Effector memory CD4-positive, alpha-beta T cell (primary cell): ENCODE results near the gene LEP.

ENCODE experiments used
- DNase-seq, 3 donors: peaks; one replicate each; pipeline ENCODE4 v3.0.0-alpha.2; 2020
- H3K27ac ChIP-seq: 2 replicates; pipeline ENCODE4 v1.7.0; 2013; ENCODE audit warnings: mild to moderate bottlenecking, low read length, moderate library complexity; ENCODE audit not compliant: insufficient read depth, poor library complexity, severe bottlenecking
- H3K27me3 ChIP-seq: replicated peaks from 2 replicates; pipeline ENCODE4 v1.7.0; 2013; ENCODE audit warnings: mild to moderate bottlenecking, low read length; ENCODE audit not compliant: insufficient read depth, control insufficient read depth, poor library complexity, severe bottlenecking
- H3K36me3 ChIP-seq: 2 replicates; pipeline ENCODE4 v1.7.0; 2013; ENCODE audit warnings: mild to moderate bottlenecking, low read length, moderate library complexity; ENCODE audit not compliant: control insufficient read depth, insufficient read depth
- H3K4me1 ChIP-seq: 2 replicates; pipeline ENCODE4 v1.7.0; 2013; ENCODE audit warnings: low read length, mild to moderate bottlenecking; ENCODE audit not compliant: control insufficient read depth, insufficient read depth, poor library complexity, severe bottlenecking
- H3K4me3 ChIP-seq: 2 replicates; pipeline ENCODE4 v1.7.0; 2013; ENCODE audit warnings: low read length, low read depth, mild to moderate bottlenecking; ENCODE audit not compliant: insufficient read depth, poor library complexity, severe bottlenecking
- H3K9me3 ChIP-seq: 2 replicates; pipeline ENCODE4 v1.7.0; 2013; ENCODE audit warnings: mild to moderate bottlenecking, low read length, moderate library complexity; ENCODE audit not compliant: control insufficient read depth

LEP gene

GRCh38 chr7:128260069-128260795, 19.2 kb downstream of the LEP start:
- Histone ChIP-seq H3K36me3 (no peaks in the 10 kb centered on the region), H3K27me3 (no peaks in the 10 kb centered on the region), H3K4me3 (no peak overlapping the region), H3K9me3 (no peaks in the 10 kb centered on the region), H3K27ac (no peak overlapping the region), H3K4me1 (no peaks in the 10 kb centered on the region)
- no peak for DNase-seq

- H3K4me1 ChIP-seq, result no peaks in the 10 kb centered on the region
- H3K27me3 ChIP-seq, result no peaks in the 10 kb centered on the region
- DNase-seq, result no peak
- no peaks in the 10 kb centered on the region for H3K36me3 ChIP-seq
- H3K9me3 ChIP-seq, result no peaks in the 10 kb centered on the region
- H3K27ac ChIP-seq, result no peak overlapping the region
- H3K4me3 ChIP-seq, result no peak overlapping the region
Observed at GRCh38 chr7:128262273-128263028, 21.4 kb downstream of the LEP start.

GRCh38 chr7:128263420-128263819, 22.3 kb downstream of the LEP start:
- Histone ChIP-seq H3K27me3 (no peaks in the 10 kb centered on the region), H3K4me1 (no peaks in the 10 kb centered on the region), H3K36me3 (no peaks in the 10 kb centered on the region), H3K27ac (no peak overlapping the region), H3K9me3 (no peaks in the 10 kb centered on the region), H3K4me3 (no peak overlapping the region)
- no peak for DNase-seq

GRCh38 chr7:128264477-128264876, 23.4 kb downstream of the LEP start:
- Histone ChIP-seq H3K36me3 (no peaks in the 10 kb centered on the region), H3K9me3 (no peaks in the 10 kb centered on the region), H3K4me1 (no peaks in the 10 kb centered on the region), H3K4me3 (no peak overlapping the region), H3K27me3 (no peaks in the 10 kb centered on the region), H3K27ac (no peak overlapping the region)
- no peak for DNase-seq

GRCh38 chr7:128265156-128265905, 24.3 kb downstream of the LEP start:
- Histone ChIP-seq H3K36me3 (no peaks in the 10 kb centered on the region), H3K4me1 (no peaks in the 10 kb centered on the region), H3K27ac (no peak overlapping the region), H3K27me3 (no peaks in the 10 kb centered on the region), H3K9me3 (no peaks in the 10 kb centered on the region), H3K4me3 (no peak overlapping the region)
- DNase-seq, result no peak

GRCh38 chr7:128265906-128266300, 24.8 kb downstream of the LEP start:
- Histone ChIP-seq H3K27me3 (no peaks in the 10 kb centered on the region), H3K4me1 (no peaks in the 10 kb centered on the region), H3K27ac (no peak overlapping the region), H3K9me3 (no peaks in the 10 kb centered on the region), H3K36me3 (no peaks in the 10 kb centered on the region), H3K4me3 (no peak overlapping the region)
- no peak for DNase-seq

GRCh38 chr7:128266529-128266882, 25.4 kb downstream of the LEP start:
- Histone ChIP-seq H3K4me3 (no peak overlapping the region), H3K4me1 (no peaks in the 10 kb centered on the region), H3K27ac (no peak overlapping the region), H3K27me3 (no peaks in the 10 kb centered on the region), H3K9me3 (no peaks in the 10 kb centered on the region), H3K36me3 (no peaks in the 10 kb centered on the region)
- no peak for DNase-seq

GRCh38 chr7:128266883-128267594, 26.0 kb downstream of the LEP start:
- Histone ChIP-seq H3K4me3 (no peak overlapping the region), H3K27ac (no peak overlapping the region), H3K9me3 (no peaks in the 10 kb centered on the region), H3K27me3 (no peaks in the 10 kb centered on the region), H3K4me1 (no peaks in the 10 kb centered on the region), H3K36me3 (no peaks in the 10 kb centered on the region)
- DNase-seq, result no peak

- no peaks in the 10 kb centered on the region for H3K36me3 ChIP-seq
- H3K4me1 ChIP-seq, result no peaks in the 10 kb centered on the region
- no peak overlapping the region for H3K27ac ChIP-seq
- DNase-seq, result no peak
- H3K4me3 ChIP-seq, result no peak overlapping the region
- no peaks in the 10 kb centered on the region for H3K27me3 ChIP-seq
- no peaks in the 10 kb centered on the region for H3K9me3 ChIP-seq
Observed at GRCh38 chr7:128267595-128267924, 26.5 kb downstream of the LEP start.
